Measurements from ENCODE around the gene CDT1. TPM values are rescaled to one million over a fixed set of nuclear protein-coding genes. Genes with fewer than 3 reads are reported as not detected.

The CDT1 gene
- total and polyA plus RNA-seq, 10 of the 15 experiments (the other 5 are each of a cell fraction or from before 2014, with no cell fraction given), result 0.50 to 87.6 (median 8.8) TPM

GRCh38 chr16:88840600-88841215 lies 37.1 kb downstream of the CDT1 start:
- Histone ChIP-seq H3K9me3 (replicated peaks; ENCODE audit: control insufficient read depth, insufficient read depth, low read length) (no peaks in the 10 kb centered on the region), H3K4me1 (ENCODE audit: control insufficient read depth, insufficient read depth, low read length) (no peaks in the 10 kb centered on the region), H3K27me3 (replicated peaks in 1 of 2; ENCODE audit: control insufficient read depth in 2 of 2, insufficient read depth in 2 of 2, low read length in 1 of 2) (no peaks in the 10 kb centered on the region), H3K9ac (ENCODE audit: control insufficient read depth, insufficient read depth, low read length) (no peak overlapping the region), H2AFZ (ENCODE audit: control insufficient read depth, low read depth, low read length) (no peak overlapping the region), H3K4me3 (no peak overlapping the region), H4K20me1 (ENCODE audit: control insufficient read depth, insufficient read depth) (no peaks in the 10 kb centered on the region), H3K4me2 (ENCODE audit: control insufficient read depth, insufficient read depth) (no peak overlapping the region), H3K79me2 (ENCODE audit: control insufficient read depth, insufficient read depth, low read length) (no peaks in the 10 kb centered on the region), H3K36me3 (ENCODE audit: control insufficient read depth in 2 of 2, insufficient read depth in 2 of 2, low read length in 1 of 2) (no peaks in the 10 kb centered on the region; a peak in 1 of 4 replicates), H3K27ac (ENCODE audit: control insufficient read depth, insufficient read depth) (no peak overlapping the region)
- CTCF ChIA-PET, result no interaction called here
- ATAC-seq (no peak), DNase-seq (ENCODE audit: low read depth, low spot score) (no peak), FAIRE-seq (no peak)
- WGBS (ENCODE audit: insufficient coverage, insufficient replicate concordance, low lambda C conversion rate, missing lambda C conversion rate), result 95% methylated on average over 30 of the region's 30 CpGs
- RAD21 ChIA-PET (ENCODE audit: unreplicated experiment), result no interaction called here
- in situ Hi-C loops (cut with MboI), result no loop called here
- no peak for TF ChIP-seq EZH2 (IDR thresholded peaks at IDR 0.05; ENCODE audit: borderline replicate concordance, control insufficient read depth, low read depth, low read length)
- no peak for TF ChIP-seq MXI1 (IDR thresholded peaks at IDR 0.05; ENCODE audit: low read depth, low read length)
- no peak for TF ChIP-seq MTA3 (IDR thresholded peaks at IDR 0.05; ENCODE audit: borderline replicate concordance, low read length)
- no peak for TF ChIP-seq CBX3 (IDR thresholded peaks at IDR 0.05; ENCODE audit: borderline replicate concordance, low read depth)
- TF ChIP-seq, protein P1, sequence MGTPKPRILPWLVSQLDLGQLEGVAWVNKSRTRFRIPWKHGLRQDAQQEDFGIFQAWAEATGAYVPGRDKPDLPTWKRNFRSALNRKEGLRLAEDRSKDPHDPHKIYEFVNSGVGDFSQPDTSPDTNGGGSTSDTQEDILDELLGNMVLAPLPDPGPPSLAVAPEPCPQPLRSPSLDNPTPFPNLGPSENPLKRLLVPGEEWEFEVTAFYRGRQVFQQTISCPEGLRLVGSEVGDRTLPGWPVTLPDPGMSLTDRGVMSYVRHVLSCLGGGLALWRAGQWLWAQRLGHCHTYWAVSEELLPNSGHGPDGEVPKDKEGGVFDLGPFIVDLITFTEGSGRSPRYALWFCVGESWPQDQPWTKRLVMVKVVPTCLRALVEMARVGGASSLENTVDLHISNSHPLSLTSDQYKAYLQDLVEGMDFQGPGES (IDR thresholded peaks at IDR 0.05), result no peak
- TF ChIP-seq ZNF622 (IDR thresholded peaks at IDR 0.05), result no peak
- TF ChIP-seq IRF4 (IDR thresholded peaks at IDR 0.05; ENCODE audit: low read depth, low read length), result no peak
- no peak for TF ChIP-seq YBX1 (IDR thresholded peaks at IDR 0.05)
- TF ChIP-seq SKIL (IDR thresholded peaks at IDR 0.05; ENCODE audit: low read depth, poor library complexity, severe bottlenecking), result no peak
- TF ChIP-seq ZNF384 (IDR thresholded peaks at IDR 0.05; ENCODE audit: borderline replicate concordance, low read depth, low read length), result no peak
- no peak for TF ChIP-seq MEF2A (IDR thresholded peaks at IDR 0.05; ENCODE audit: insufficient read depth, low read depth, low read length)
- no peak for TF ChIP-seq CHD2 (IDR thresholded peaks at IDR 0.05; ENCODE audit: borderline replicate concordance, low read depth, low read length)
- TF ChIP-seq DPF2 (IDR thresholded peaks at IDR 0.05), result no peak
- TF ChIP-seq, protein P2, sequence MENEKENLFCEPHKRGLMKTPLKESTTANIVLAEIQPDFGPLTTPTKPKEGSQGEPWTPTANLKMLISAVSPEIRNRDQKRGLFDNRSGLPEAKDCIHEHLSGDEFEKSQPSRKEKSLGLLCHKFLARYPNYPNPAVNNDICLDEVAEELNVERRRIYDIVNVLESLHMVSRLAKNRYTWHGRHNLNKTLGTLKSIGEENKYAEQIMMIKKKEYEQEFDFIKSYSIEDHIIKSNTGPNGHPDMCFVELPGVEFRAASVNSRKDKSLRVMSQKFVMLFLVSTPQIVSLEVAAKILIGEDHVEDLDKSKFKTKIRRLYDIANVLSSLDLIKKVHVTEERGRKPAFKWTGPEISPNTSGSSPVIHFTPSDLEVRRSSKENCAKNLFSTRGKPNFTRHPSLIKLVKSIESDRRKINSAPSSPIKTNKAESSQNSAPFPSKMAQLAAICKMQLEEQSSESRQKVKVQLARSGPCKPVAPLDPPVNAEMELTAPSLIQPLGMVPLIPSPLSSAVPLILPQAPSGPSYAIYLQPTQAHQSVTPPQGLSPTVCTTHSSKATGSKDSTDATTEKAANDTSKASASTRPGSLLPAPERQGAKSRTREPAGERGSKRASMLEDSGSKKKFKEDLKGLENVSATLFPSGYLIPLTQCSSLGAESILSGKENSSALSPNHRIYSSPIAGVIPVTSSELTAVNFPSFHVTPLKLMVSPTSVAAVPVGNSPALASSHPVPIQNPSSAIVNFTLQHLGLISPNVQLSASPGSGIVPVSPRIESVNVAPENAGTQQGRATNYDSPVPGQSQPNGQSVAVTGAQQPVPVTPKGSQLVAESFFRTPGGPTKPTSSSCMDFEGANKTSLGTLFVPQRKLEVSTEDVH (IDR thresholded peaks at IDR 0.05; ENCODE audit: low read depth, partially characterized antibody), result no peak
- no peak for TF ChIP-seq STAT3 (IDR thresholded peaks at IDR 0.05; ENCODE audit: low read depth, low read length)
- no peak for TF ChIP-seq ETV6 (conservative IDR thresholded peaks at IDR 0.05 in 1 of 2, IDR thresholded peaks at IDR 0.05 in 1 of 2; ENCODE audit: borderline replicate concordance in 1 of 2, low read depth in 1 of 2)
- no peak for TF ChIP-seq TBL1XR1 (IDR thresholded peaks at IDR 0.05; ENCODE audit: low read depth, low read length)
- intact Hi-C loops (cut with micrococcal nuclease; ENCODE audit: unreplicated experiment), result no loop called here
- POLR2A ChIA-PET, result no interaction called here
- SMC1A ChIA-PET (ENCODE audit: uncharacterized antibody, unreplicated experiment), result interaction anchor here (1.1 kb wide), 1 partner anchor 17 kb away, joined by 3 read pairs; no protein-coding TSS in a partner anchor
- BruUV-seq (replicated peaks), result no TSS peak
